Activated CD4-positive, alpha-beta T cell treated with anti-CD3 and anti-CD28 coated beads, Interleukin-2, amount 10 ng/mL, durations not matched to agents 7 days and 5 days (primary cell): Measurements from ENCODE around the gene MXD4. TPM values are rescaled to one million over a fixed set of nuclear protein-coding genes. Genes with fewer than 3 reads are reported as not detected.

Source experiments
- CTCF ChIA-PET: fragments of 350-600 bp; sonication (Branson Sonifier 250); formaldehyde crosslinking; loops from one replicate; lab custom pipeline; 2021; ENCODE audit warnings: antibody characterized with exemption; lab: Charles Lee
- POLR2A ChIA-PET: fragments of 350-600 bp; sonication (Branson Sonifier 250); formaldehyde crosslinking; loops from one replicate; lab custom pipeline; 2021; ENCODE audit warnings: antibody characterized with exemption; lab: Charles Lee
- DNase-seq: peaks from one replicate; pipeline ENCODE4 v3.0.0-alpha.2; 2020
- H3K27ac Mint-ChIP-seq: one replicate; pipeline ENCODE4 v1.8.0; 2021; ENCODE audit warnings: mild to moderate bottlenecking, moderate library complexity, mixed read lengths
- H3K27me3 Mint-ChIP-seq: one replicate; pipeline ENCODE4 v1.8.0; 2021; ENCODE audit warnings: mixed read lengths
- H3K36me3 Mint-ChIP-seq: one replicate; pipeline ENCODE4 v1.8.0; 2021; ENCODE audit warnings: low read depth, mixed read lengths
- H3K4me1 Mint-ChIP-seq: one replicate; pipeline ENCODE4 v1.8.0; 2021; ENCODE audit warnings: mixed read lengths
- H3K4me3 Mint-ChIP-seq: one replicate; pipeline ENCODE4 v1.8.0; 2021; ENCODE audit warnings: mild to moderate bottlenecking, moderate library complexity, mixed read lengths
- H3K9me3 Mint-ChIP-seq: one replicate; pipeline ENCODE4 v1.8.0; 2021; ENCODE audit warnings: mixed read lengths
- total RNA-seq, 2 experiments: library from RNA; stranded (reverse); gene quantifications; one replicate each; pipeline ENCODE4 v1.2.3, GENCODE V29; 2021

MXD4 gene
- total RNA-seq, 2 experiments from 2014 or later = 22.8 to 24.6 TPM

DNA sequence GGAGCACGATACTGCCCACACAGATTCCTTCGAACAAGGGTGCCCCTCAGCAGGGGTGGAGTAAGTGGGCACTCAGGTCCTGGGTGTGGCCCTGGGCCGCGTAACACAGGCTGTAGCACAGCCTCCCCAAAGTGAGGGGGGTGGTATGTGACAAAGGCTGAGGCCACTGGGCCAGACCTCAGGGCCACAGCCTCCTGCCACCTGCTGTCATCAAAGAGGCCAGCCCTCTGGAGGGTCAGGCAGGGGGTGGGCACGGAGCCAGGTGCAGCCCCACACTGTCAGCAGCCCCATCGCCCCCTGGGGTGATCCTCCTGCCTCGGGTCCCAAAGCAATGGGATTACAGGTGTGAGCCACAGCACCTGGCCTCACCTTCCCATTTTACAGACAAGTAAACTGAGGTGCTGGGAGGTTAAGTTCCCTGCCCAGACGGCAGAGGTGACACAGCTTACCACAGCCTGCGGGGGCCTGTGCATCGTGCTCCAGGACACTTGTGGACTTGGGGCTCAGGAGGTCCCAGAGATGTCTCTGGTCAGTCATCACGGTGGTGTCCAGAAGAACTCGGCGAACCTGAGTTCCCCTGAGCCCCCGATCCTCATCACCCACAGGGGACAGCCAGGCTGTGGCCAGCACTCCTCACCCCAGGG, 27.5 kb upstream of the MXD4 start:
- Mint-ChIP-seq H3K27ac (no peak overlapping the region), H3K9me3 (peaks cover 3% of the 10 kb centered on the region), H3K4me1 (peaks cover 21% of the 10 kb centered on the region), H3K36me3 (no peaks in the 10 kb centered on the region), H3K4me3 (no peak overlapping the region), H3K27me3 (peaks cover 7% of the 10 kb centered on the region)
- POLR2A ChIA-PET = no interaction called here
- DNase-seq = no peak
- CTCF ChIA-PET = interaction anchor here (1.7 kb wide), 1 partner anchor 11 kb away, joined by 4 read pairs; no protein-coding TSS in a partner anchor

DNA sequence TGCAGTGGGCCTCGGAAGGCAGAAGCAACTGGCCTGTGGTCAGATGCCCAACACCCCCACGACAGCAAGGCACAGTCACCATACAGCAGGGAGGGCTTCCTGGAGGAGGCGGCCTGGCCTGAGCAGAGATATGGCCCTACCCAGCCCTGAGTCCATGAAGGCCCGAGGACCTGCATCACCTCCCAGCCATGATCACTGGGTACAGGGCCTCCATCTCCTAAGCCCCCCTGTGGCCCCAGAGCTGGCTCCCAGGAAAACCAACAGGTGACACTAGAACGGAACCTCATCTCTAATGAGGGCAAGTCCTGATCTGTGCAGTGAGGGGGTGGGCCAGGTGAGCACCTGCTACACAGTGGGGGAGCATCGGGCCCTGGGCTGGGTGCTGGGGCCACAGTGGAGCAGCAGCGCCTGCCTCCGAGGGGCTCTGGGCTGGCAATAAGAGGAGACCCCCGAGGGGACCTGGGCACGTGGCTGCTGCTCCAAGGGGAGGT, 26.2 kb upstream of the MXD4 start:
- no peak for DNase-seq
- Mint-ChIP-seq H3K36me3 (peaks cover 3% of the 10 kb centered on the region), H3K4me3 (no peak overlapping the region), H3K4me1 (peaks cover 24% of the 10 kb centered on the region), H3K27me3 (peaks cover 7% of the 10 kb centered on the region), H3K27ac (no peak overlapping the region), H3K9me3 (peaks cover 2% of the 10 kb centered on the region)
- ChIA-PET POLR2A (no interaction called here), CTCF (interaction anchor here (1.4 kb wide), 1 partner anchor 67 kb away, joined by 4 read pairs; no protein-coding TSS in a partner anchor)

DNA sequence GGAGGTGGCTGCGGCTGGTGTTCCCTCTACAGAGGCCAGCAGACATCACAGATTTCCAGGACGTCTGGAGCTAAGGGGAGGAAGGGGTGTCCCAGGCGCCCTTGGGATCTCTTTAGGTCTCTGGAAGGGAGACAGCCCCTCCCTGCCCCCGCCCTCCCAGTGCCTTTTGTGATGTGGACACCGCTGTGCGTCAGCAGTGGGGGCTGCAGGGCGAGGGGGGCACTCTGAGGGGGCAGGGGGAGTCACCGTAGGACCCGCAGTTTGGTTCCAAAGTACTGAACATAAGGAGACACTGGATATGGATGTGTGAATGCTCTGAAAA, 25.6 kb upstream of the MXD4 start:
- H3K4me1 Mint-ChIP-seq = peaks cover 25% of the 10 kb centered on the region
- peaks cover 3% of the 10 kb centered on the region for H3K36me3 Mint-ChIP-seq
- POLR2A ChIA-PET = no interaction called here
- DNase-seq = no peak
- H3K27ac Mint-ChIP-seq = no peak overlapping the region
- no peak overlapping the region for H3K4me3 Mint-ChIP-seq
- peaks cover 4% of the 10 kb centered on the region for H3K27me3 Mint-ChIP-seq
- CTCF ChIA-PET = interaction anchor here (1.4 kb wide), 1 partner anchor 67 kb away, joined by 4 read pairs; no protein-coding TSS in a partner anchor
- H3K9me3 Mint-ChIP-seq = peaks cover 2% of the 10 kb centered on the region

DNA sequence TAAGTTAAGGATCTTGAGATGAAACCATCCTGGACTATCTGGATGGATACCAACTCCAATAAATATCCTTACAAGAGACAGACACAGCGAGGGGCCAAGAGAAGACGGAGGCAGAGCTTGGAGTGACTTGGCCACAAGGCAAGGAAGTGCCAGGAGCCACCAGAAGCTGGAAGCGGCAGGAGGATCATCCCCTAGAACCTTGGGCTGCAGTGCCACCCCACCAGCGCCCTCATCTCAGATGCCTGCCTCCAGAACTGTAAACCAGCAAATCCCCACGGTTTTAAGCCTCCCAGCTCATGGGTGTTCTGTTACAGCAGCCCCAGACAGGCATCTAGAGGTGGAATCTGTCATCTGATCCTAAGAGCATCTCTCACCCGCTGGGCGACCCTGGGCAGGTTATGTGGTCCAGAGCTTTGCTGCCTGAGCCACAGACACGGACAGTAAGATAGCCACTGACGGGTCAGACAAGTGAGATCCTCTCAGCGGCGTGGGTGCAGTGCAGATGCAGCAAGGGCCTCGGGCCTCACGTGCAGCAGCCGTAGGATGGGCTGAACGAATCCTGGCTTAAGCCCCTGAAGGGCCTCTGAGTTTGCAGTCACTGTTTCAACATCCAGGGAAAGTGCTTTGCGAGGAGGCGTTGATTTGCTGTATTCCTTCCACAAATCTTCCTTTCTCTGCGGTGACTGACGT, 25.1 kb upstream of the MXD4 start:
- Mint-ChIP-seq H3K4me3 (no peak overlapping the region), H3K4me1 (peaks cover 30% of the 10 kb centered on the region), H3K36me3 (peaks cover 3% of the 10 kb centered on the region), H3K9me3 (peaks cover 2% of the 10 kb centered on the region), H3K27me3 (no peaks in the 10 kb centered on the region), H3K27ac (no peak overlapping the region)
- ChIA-PET POLR2A (no interaction called here), CTCF (interaction anchor here (1.4 kb wide), 1 partner anchor 66 kb away, joined by 4 read pairs; no protein-coding TSS in a partner anchor)
- no peak for DNase-seq

DNA sequence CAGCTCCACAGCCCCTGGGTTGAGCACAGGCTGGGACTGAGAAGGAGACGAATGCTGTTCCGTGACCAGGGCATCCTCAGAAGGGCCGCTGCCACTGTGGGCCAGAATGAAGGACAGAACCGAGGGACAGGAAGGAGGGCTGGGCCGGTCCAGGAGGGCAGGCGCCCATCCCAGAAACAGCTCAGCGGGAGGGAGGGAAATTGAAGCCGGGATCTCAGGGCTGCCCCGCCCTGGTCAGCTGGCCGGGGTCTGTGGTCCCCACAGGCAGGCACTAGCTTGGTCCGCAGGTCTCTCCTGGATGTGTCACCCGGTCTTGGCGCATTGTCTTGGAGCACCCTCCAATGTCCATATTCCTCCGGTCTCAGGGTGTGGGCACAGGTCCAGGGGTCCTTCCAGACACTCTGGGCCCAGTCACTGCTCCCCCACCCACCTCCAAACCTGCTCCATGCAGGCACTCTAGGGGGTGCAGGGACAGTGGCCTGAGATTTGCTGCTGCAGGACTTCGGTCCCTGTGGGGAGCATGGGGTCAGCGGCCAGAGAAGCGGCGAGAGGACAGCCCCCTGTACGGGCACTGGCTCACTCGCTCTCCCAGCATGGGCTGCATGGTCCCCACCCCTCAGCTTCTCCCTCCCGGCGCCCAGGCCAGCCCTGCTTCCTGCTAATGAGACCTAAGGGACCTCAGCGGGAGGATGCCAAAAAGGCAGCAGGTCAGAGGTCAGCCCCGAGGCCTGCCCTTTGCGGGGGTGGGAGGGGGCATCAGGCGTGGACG, 23.9 kb upstream of the MXD4 start:
- DNase-seq = no peak
- CTCF ChIA-PET = interaction anchor here (1.0 to 1.2 kb wide), 2 partner anchors 66 to 127 kb away, joined by 3 to 4 read pairs; no protein-coding TSS in a partner anchor
- POLR2A ChIA-PET = no interaction called here
- H3K27ac Mint-ChIP-seq = no peak overlapping the region
- no peak overlapping the region for H3K4me3 Mint-ChIP-seq
- H3K9me3 Mint-ChIP-seq = peaks cover 2% of the 10 kb centered on the region
- H3K4me1 Mint-ChIP-seq = peaks cover 36% of the 10 kb centered on the region
- H3K27me3 Mint-ChIP-seq = no peaks in the 10 kb centered on the region
- peaks cover 3% of the 10 kb centered on the region for H3K36me3 Mint-ChIP-seq

DNA sequence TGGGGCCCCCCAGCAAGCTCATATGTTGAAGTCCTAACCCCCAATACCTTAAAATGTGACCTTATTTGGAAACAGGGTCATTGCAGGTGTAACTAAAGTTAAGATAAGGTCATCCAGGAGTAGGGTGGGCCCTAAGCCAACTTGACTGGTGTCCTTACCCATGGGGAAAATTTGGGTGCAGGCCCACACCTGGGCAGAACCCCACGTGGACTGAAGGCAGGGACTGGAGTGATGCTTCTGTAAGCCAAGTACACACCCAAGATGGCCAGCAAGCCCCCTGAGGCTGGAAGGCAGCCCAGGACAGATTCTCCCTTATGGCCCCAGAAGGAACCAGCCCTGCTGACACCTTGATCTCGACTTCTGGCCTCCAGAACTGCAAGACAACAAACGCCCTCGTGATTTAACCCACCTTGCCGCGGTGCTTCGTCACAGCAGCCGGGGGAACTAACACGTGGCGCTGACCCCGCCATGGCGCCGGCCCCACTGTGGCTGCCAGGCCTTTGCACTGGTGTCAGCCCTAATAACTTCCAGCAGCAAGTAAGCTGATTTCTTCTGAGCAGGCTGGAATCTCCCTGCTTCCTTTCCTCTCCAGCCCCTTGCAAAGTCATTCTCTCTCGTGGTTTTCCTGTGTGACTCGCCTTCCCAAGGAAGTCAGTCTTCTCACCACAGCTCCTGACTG, 23.2 kb upstream of the MXD4 start:
- Mint-ChIP-seq H3K27me3 (no peaks in the 10 kb centered on the region), H3K27ac (peak overlapping the region; percentile 41), H3K36me3 (peaks cover 3% of the 10 kb centered on the region), H3K4me1 (peaks cover 34% of the 10 kb centered on the region), H3K4me3 (no peak overlapping the region), H3K9me3 (peaks cover 2% of the 10 kb centered on the region)
- no peak for DNase-seq
- CTCF ChIA-PET = interaction anchor here (1.0 to 1.2 kb wide), 2 partner anchors 65 to 128 kb away, joined by 3 to 4 read pairs; no protein-coding TSS in a partner anchor
- POLR2A ChIA-PET = no interaction called here

DNA sequence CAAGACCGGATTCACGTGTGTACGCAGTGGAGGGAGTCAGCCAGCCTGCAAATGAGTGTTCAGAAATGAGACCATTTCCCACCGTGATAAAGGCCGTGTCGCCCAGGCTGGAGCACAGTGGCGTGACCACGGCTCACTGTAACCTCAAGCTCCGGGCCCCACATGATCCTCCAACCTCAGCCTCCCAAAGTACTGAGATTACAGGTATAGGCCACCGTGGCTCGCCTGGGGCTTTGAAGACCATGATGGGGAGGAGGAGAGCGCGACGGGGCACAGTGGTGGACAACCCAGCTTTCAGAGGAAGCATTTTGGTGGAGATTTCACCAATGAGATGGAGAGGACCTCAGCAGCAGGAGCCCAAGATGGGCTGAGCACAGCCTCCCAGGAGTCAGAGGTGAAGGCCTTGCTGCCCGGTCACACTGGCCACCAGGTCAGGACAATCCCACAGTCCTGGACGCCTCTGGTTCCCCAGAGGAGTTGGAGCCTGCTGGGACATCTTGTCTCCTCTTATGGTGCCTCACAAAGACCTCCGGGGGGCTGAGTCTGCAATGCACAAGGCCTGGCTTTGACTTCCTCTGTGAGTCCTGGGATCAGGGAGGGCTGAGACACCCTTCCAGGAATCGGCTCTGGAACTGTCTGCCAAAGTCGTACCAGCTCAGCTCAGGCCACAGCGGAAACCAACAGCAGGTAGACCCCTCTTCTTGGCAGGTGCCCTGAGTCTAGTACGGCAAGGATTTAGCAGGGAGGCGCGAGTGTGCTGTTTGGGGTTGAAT, 22.4 kb upstream of the MXD4 start:
- ChIA-PET CTCF (interaction anchor here (1.2 kb wide), 1 partner anchor 64 kb away, joined by 3 read pairs; no protein-coding TSS in a partner anchor), POLR2A (no interaction called here)
- H3K27me3 Mint-ChIP-seq = no peaks in the 10 kb centered on the region
- DNase-seq = no peak
- peaks cover 31% of the 10 kb centered on the region for H3K4me1 Mint-ChIP-seq
- H3K36me3 Mint-ChIP-seq = peaks cover 3% of the 10 kb centered on the region
- H3K4me3 Mint-ChIP-seq = no peak overlapping the region
- H3K9me3 Mint-ChIP-seq = peaks cover 2% of the 10 kb centered on the region
- no peak overlapping the region for H3K27ac Mint-ChIP-seq

DNA sequence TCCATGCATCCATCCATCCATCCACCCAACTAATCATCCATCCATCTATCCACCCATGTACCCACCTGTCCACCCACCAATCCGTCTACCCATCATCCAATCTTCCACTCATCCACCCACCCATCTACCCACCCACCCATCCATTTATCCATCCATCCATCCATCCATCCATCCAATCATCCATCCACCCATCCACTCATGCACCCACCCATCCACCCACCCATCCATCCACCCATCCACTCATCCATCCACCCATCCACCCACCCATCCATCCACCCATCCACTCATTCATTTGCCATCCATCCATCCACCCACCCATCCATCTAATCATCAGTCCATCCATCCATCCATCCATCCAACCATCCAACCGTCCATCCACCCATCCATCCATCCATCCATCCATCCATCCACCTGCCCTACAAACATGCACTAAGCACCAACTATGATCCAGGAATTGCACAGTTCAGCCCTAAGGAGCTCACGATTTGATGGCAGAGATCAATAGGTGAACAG, 21.3 kb upstream of the MXD4 start:
- no peak for DNase-seq
- H3K36me3 Mint-ChIP-seq = peaks cover 3% of the 10 kb centered on the region
- no peak overlapping the region for H3K4me3 Mint-ChIP-seq
- no peaks in the 10 kb centered on the region for H3K27me3 Mint-ChIP-seq
- H3K9me3 Mint-ChIP-seq = peaks cover 2% of the 10 kb centered on the region
- POLR2A ChIA-PET = no interaction called here
- no peak overlapping the region for H3K27ac Mint-ChIP-seq
- CTCF ChIA-PET = no interaction called here
- H3K4me1 Mint-ChIP-seq = peaks cover 31% of the 10 kb centered on the region

DNA sequence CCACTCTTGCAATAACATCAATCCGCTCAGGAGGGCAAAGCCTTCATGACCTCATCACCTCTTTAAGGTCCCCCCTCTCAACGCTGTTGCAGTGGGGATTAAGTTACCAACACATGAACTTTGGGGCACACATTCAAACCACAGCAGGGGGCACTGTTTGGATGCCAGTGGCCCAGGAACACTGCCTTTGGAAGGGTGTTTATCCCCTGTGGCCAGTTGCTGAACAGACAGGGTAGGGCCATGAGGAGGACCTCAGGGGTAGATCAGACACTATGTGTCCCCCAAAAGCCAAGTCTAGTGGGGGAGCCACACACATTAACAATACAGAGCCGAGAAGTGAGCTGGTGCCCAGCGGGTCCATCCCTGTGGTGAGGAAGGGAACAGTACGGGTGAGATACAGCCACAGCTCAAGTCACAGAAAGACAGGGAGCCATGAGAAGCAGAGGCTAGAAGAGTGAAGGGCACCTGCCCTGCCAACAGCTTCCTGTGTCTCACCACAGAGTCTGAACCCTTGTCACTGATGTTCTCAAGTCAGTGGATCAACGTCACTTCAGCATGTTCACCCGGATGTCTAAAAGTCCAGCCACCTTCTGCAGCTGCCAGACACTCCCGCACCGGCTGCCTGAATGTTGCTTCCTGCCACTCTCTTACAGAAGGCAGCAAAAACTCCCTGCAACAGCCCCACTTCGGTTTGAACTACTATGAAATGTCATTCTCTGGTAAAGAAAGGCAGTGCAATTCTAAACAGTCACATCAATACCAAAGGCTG, 19.9 kb upstream of the MXD4 start:
- Mint-ChIP-seq H3K27me3 (no peaks in the 10 kb centered on the region), H3K36me3 (peaks cover 3% of the 10 kb centered on the region), H3K27ac (peak overlapping the region; percentile 92), H3K4me1 (peaks cover 31% of the 10 kb centered on the region), H3K9me3 (peaks cover 2% of the 10 kb centered on the region), H3K4me3 (peak overlapping the region; percentile 23)
- DNase-seq = peak; percentile 86
- POLR2A ChIA-PET = no interaction called here
- CTCF ChIA-PET = interaction anchor here (0.5 to 1.3 kb wide), 7 partner anchors 8 to 760 kb away, joined by 3 to 6 read pairs (median 3); no protein-coding TSS in a partner anchor

DNA sequence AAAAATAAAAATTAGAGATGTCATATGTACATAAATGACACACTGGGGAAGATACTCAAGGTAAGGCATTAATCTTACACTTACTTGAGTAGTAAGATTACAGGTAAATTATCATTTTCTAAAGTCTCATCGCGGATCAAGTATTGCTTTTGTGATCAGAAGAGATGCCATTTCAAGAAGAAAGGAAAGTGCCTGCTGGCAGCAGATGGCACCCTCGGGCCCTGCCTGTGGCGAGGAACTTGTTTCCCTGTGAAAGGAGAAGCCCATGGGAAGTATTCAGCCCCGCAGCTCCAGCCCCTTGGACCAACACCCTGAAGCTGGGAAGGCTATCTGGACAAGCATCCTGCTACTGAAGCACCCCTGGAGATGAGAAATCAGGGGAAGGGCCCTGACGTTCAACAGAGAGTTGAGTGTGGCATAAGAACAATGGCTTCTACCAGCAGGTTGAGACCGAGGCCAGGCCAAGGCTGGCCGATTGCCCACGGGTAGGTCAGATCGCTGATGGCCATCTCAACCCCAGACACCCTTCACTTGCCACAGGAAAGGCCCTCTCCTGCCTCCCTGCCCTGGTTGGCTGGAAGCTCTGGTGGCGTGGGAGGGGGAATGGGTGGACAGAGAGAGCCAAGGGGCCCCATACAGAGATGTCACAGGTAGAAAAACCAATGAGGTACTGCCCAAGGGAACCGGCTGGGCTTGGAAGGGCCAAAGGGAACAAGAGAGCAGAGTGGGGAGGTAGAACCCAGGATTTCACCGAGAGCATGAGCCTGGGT, 18.8 kb upstream of the MXD4 start:
- Mint-ChIP-seq H3K4me1 (peaks cover 31% of the 10 kb centered on the region), H3K9me3 (peaks cover 2% of the 10 kb centered on the region), H3K4me3 (no peak overlapping the region), H3K27me3 (no peaks in the 10 kb centered on the region), H3K27ac (peak overlapping the region; percentile 92), H3K36me3 (peaks cover 3% of the 10 kb centered on the region)
- ChIA-PET CTCF (interaction anchor here (1.1 kb wide), 1 partner anchor 151 kb away, joined by 4 read pairs; no protein-coding TSS in a partner anchor), POLR2A (no interaction called here)
- no peak for DNase-seq
